Spinal cord (tissue), 10 donors: Measurements from ENCODE around the gene SPATA31D3. TPM values are rescaled to one million over a fixed set of nuclear protein-coding genes. Genes with fewer than 3 reads are reported as not detected.
"Not testable (repeated sequence)": the region's sequence is repeated elsewhere in the genome, so short reads cannot be mapped to it uniquely, and the experiment has no call there.

Experiments used
- DNase-seq, 6 donors: peaks; one replicate each; pipeline versions ENCODE4 v3.0.0 to v3.0.0-alpha.2; 2013 to 2015; ENCODE audit warnings: low spot score in 6 of 6, low read depth in 4 of 6
- H3K27ac ChIP-seq: one replicate; pipeline ENCODE4 v1.5.1; 2013; ENCODE audit warnings: low read depth, low read length, control low read depth
- H3K27me3 ChIP-seq: one replicate; pipeline ENCODE4 v1.6.1; 2013; ENCODE audit warnings: low read length; ENCODE audit not compliant: control insufficient read depth, insufficient read depth
- H3K36me3 ChIP-seq: one replicate; pipeline ENCODE4 v1.6.1; 2013; ENCODE audit warnings: low read length; ENCODE audit not compliant: control insufficient read depth, insufficient read depth
- H3K4me1 ChIP-seq: one replicate; pipeline ENCODE4 v1.6.1; 2013; ENCODE audit warnings: low read length; ENCODE audit not compliant: control insufficient read depth, insufficient read depth
- H3K4me3 ChIP-seq: one replicate; pipeline ENCODE4 v1.5.1; 2013; ENCODE audit warnings: low read depth, low read length, control low read depth
- H3K9me3 ChIP-seq: one replicate; pipeline ENCODE4 v1.6.1; 2013; ENCODE audit warnings: low read length; ENCODE audit not compliant: control insufficient read depth, insufficient read depth
- WGBS: methylation state at CpG from one replicate; pipeline ENCODE4 v1.1.5; 2013; ENCODE audit warnings: missing lambda C conversion rate; ENCODE audit not compliant: insufficient coverage; 5-methylcytosine and 5-hydroxymethylcytosine counted together
- polyA plus RNA-seq, 2 donors: library from polyadenylated mRNA; unstranded; fragments of 120-200 nt; gene quantifications; one replicate each; pipeline ENCODE4 v1.2.1, GENCODE V29; 2013; ENCODE audit not compliant: insufficient read length in 2 of 2
- total RNA-seq, 2 donors: library from RNA; depleted of rRNA in 1 of 2; stranded (reverse); fragments of 120-200 nt in 1 of 2; fragments of >200 nt in 1 of 2; gene quantifications; one replicate each; pipeline versions ENCODE4 v1.2.3 to v1.2.4, GENCODE V29; 2013 to 2014
- donor health status: healthy.

Gene SPATA31D3
- total and polyA plus RNA-seq, 4 donors, result not detected

DNA sequence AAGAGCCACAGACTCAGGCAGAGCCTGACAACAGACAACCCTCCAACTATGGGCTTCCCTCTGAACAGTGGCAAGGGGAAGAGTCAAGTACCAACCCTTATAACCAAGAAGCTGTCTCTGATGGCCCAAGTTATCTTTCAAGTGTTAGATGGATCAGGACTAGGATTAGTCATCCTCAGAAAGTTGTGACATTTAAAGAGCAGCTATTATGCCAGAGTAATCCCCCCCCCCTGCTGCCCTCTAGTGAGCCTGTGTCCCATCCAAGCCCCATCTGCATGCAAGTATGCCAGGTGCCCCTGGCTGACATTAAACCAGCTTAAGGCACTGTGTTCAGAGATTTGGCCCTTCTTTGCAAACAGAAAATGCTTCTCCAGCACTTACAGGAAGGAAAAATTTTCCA, 28.4 kb downstream of the SPATA31D3 start:
- no peaks in the 10 kb centered on the region for H3K4me1 ChIP-seq
- H3K9me3 ChIP-seq, result no peaks in the 10 kb centered on the region
- no peak overlapping the region for H3K4me3 ChIP-seq
- H3K36me3 ChIP-seq, result no peaks in the 10 kb centered on the region
- DNase-seq, result no peak
- no peak overlapping the region for H3K27ac ChIP-seq
- H3K27me3 ChIP-seq, result no peaks in the 10 kb centered on the region

GRCh38 chr9:81974764-81975163, 31.5 kb downstream of the SPATA31D3 start:
- no peaks in the 10 kb centered on the region for H3K9me3 ChIP-seq
- no peaks in the 10 kb centered on the region for H3K4me1 ChIP-seq
- WGBS, result no CpG with 5 or more reads among the region's 5 CpGs
- H3K4me3 ChIP-seq, result no peak overlapping the region
- no peaks in the 10 kb centered on the region for H3K27me3 ChIP-seq
- no peak overlapping the region for H3K27ac ChIP-seq
- DNase-seq, result no peak
- no peaks in the 10 kb centered on the region for H3K36me3 ChIP-seq

- Histone ChIP-seq H3K36me3 (no peaks in the 10 kb centered on the region), H3K27me3 (no peaks in the 10 kb centered on the region), H3K4me3 (no peak overlapping the region), H3K9me3 (no peaks in the 10 kb centered on the region), H3K27ac (no peak overlapping the region), H3K4me1 (no peaks in the 10 kb centered on the region)
- no peak for DNase-seq
- 93% methylated on average over 11 of the region's 11 CpGs for WGBS
Measured at GRCh38 chr9:81976351-81976750, 33.1 kb downstream of the SPATA31D3 start.

GRCh38 chr9:81979196-81979595, 35.9 kb downstream of the SPATA31D3 start:
- Histone ChIP-seq H3K27ac (no peak overlapping the region), H3K36me3 (no peaks in the 10 kb centered on the region), H3K27me3 (no peaks in the 10 kb centered on the region), H3K4me1 (no peaks in the 10 kb centered on the region), H3K9me3 (no peaks in the 10 kb centered on the region), H3K4me3 (no peak overlapping the region)
- no peak for DNase-seq
- 100% methylated on average over 1 of the region's 2 CpGs for WGBS

DNA sequence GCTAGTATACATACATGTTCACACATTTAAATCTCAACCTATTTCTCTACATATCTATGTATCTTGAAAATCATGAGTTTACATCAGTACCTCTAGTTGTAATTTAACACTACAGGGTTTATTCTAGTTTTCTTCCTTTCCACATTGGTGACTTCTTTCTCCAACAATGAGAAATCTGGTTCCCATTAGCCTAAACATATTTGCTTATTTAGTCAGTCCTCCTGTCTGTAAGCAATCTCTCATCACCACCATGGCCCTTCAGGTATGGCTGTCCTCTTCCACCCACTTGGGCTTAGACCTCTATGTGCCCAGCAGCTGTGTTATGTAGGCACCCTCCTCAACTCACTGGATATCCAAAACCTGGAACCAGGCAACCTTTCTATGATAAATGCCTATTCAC, 37.3 kb downstream of the SPATA31D3 start:
- no peak overlapping the region for H3K27ac ChIP-seq
- DNase-seq, result no peak
- H3K9me3 ChIP-seq, result no peaks in the 10 kb centered on the region
- H3K27me3 ChIP-seq, result no peaks in the 10 kb centered on the region
- H3K4me3 ChIP-seq, result no peak overlapping the region
- H3K4me1 ChIP-seq, result no peaks in the 10 kb centered on the region
- H3K36me3 ChIP-seq, result no peaks in the 10 kb centered on the region

- Histone ChIP-seq H3K4me3 (no peak overlapping the region), H3K4me1 (no peaks in the 10 kb centered on the region), H3K27me3 (no peaks in the 10 kb centered on the region), H3K27ac (no peak overlapping the region), H3K36me3 (no peaks in the 10 kb centered on the region), H3K9me3 (no peaks in the 10 kb centered on the region)
- peak in 1 of 6 donors; percentile 25 for DNase-seq
- 73% methylated on average over 4 of the region's 4 CpGs for WGBS
Measured at GRCh38 chr9:81981883-81982282, 38.6 kb downstream of the SPATA31D3 start.

DNA sequence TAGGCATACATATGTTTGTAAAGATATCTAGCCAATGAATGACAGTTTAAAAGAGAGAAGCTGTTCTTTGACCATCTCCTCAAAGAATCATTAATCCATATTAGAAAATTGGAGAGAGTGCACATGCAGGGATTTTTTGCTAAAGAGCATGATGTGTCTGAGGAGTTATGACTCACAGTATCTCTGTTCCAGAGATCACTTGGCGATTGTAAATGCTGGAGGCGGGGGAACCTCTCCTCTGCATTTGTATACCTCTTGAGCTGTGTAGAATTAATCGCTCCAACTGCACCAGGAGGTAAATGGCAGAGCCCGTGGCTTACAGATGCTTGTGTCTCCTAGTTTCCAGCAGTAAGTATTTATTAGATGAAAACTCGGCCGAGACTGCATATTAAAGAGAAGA, 41.6 kb downstream of the SPATA31D3 start:
- Histone ChIP-seq H3K27ac (no peak overlapping the region), H3K4me1 (no peaks in the 10 kb centered on the region), H3K36me3 (no peaks in the 10 kb centered on the region), H3K9me3 (no peaks in the 10 kb centered on the region), H3K4me3 (no peak overlapping the region), H3K27me3 (no peaks in the 10 kb centered on the region)
- WGBS, result 80% methylated on average over 6 of the region's 6 CpGs
- DNase-seq, result no peak

DNA sequence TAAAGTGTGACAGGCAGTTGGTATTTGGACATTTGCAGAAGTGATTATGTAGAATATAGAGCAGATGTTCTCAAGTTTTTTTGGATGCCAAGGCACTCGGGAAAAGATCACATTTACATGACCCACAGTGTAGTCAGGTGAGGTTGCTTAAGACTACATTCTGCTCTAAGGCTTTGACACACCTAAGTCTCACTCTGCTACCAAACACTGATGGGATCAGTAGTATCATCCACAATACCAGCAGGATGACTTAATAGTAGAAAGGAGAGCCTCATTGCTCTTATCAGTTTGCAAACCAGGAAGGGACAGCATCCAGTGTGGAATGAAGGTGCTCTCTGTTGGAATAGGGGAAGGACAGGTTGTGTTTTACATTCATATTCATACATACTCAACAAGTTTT, 42.8 kb downstream of the SPATA31D3 start:
- Histone ChIP-seq H3K4me1 (no peaks in the 10 kb centered on the region), H3K4me3 (no peak overlapping the region), H3K36me3 (no peaks in the 10 kb centered on the region), H3K9me3 (no peaks in the 10 kb centered on the region), H3K27me3 (no peaks in the 10 kb centered on the region), H3K27ac (no peak overlapping the region)
- DNase-seq, result no peak
- whole genome bisulfite sequencing, result no CpG with 5 or more reads among the region's 1 CpG

DNA sequence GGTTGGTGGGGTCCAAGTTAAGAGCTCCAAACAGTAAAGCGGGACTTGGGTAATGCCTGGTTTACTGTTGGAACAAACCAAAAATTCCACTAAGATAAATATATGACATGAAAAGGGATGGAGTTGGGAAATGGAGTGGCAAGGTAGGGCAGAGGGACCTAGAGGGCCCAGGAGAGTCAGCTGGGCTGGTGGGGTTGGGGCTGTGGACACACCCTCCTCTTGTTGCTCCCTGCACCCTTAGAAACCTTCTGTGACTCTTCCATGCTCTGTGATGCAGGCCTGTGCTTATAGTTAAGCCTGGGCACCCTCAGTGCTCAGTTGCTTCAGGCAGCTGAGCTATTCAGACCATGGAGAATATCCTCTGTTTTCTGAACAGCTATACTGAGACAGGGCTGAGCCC, 45.2 kb downstream of the SPATA31D3 start, which contains the start of gene SPATA31D1:
TSS of gene SPATA31D1 (plus strand) at position 301 of the 400 bp plus-strand sequence. CDS start at position 348, 47 bp downstream.
- no CpG with 5 or more reads among the region's 1 CpG for WGBS
- H3K36me3 ChIP-seq, DNase-seq, H3K9me3 ChIP-seq, H3K4me3 ChIP-seq, H3K27me3 ChIP-seq, H3K4me1 ChIP-seq, H3K27ac ChIP-seq: not testable (repeated sequence)

- Histone ChIP-seq H3K9me3 (no peaks in the 10 kb centered on the region), H3K4me1 (no peaks in the 10 kb centered on the region), H3K4me3 (no peak overlapping the region), H3K36me3 (no peaks in the 10 kb centered on the region), H3K27ac (no peak overlapping the region), H3K27me3 (no peaks in the 10 kb centered on the region)
- no peak for DNase-seq
- 89% methylated on average over 1 of the region's 1 CpG for WGBS
Measured at GRCh38 chr9:81989700-81990099, 46.4 kb downstream of the SPATA31D3 start.
